Panc1 (cell line): Measurements from ENCODE around the gene ADSS1. TPM values are rescaled to one million over a fixed set of nuclear protein-coding genes. Genes with fewer than 3 reads are reported as not detected.

Source experiments
- ATAC-seq: fragments of 200-7000 bp; cut with Tn5 transposase; 2 replicates; pipeline ENCODE4 v1.9.1; 2020; ENCODE audit warnings: mild to moderate bottlenecking, moderate library complexity
- BruUV-seq: library from RNA; stranded (reverse); fragments of 400-500 nt; replicated peaks from 2 replicates; lab custom pipeline; 2021; lab: Mats Ljungman, UMichigan
- CTCF ChIA-PET: fragments of 300-600 bp; sonication (Branson Sonifier 250); formaldehyde crosslinking; loops from one replicate; lab custom pipeline; 2022; ENCODE audit warnings: antibody characterized with exemption; lab: Charles Lee
- POLR2A ChIA-PET: fragments of 300-600 bp; sonication (Branson Sonifier 250); formaldehyde crosslinking; loops from one replicate; lab custom pipeline; 2022; ENCODE audit warnings: antibody characterized with exemption; lab: Charles Lee
- DNase-seq: peaks from one replicate; pipeline ENCODE4 v3.0.0-alpha.2; 2010; ENCODE audit warnings: low read depth, low spot score
- H3K27ac ChIP-seq: 2 replicates; pipeline ENCODE4 v1.5.1; 2011; ENCODE audit warnings: mild to moderate bottlenecking, low read length, inconsistent platforms
- H3K27me3 ChIP-seq: fragments of 200-500 bp; sonication (Bioruptor generic); 2 replicates; pipeline ENCODE4 v1.6.0; 2014; ENCODE audit warnings: low read length, inconsistent platforms; ENCODE audit not compliant: control insufficient read depth, insufficient read depth
- H3K36me3 ChIP-seq: fragments of 200-500 bp; sonication (Bioruptor generic); 2 replicates; pipeline ENCODE4 v1.5.1; 2014; ENCODE audit warnings: inconsistent platforms, mild to moderate bottlenecking, low read length, moderate library complexity; ENCODE audit not compliant: control insufficient read depth, insufficient read depth
- H3K4me1 ChIP-seq: 2 replicates; pipeline ENCODE4 v1.5.1; 2011; ENCODE audit warnings: inconsistent platforms, mild to moderate bottlenecking, low read length, moderate library complexity; ENCODE audit not compliant: control insufficient read depth, insufficient read depth
- H3K4me3 ChIP-seq, 2 experiments: 2 replicates each; pipeline ENCODE4 v1.5.1; 2011 to 2012; ENCODE audit warnings: low read depth in 2 of 2, low read length in 2 of 2, mild to moderate bottlenecking in 2 of 2, inconsistent platforms in 1 of 2, moderate library complexity in 1 of 2
- H3K9me3 ChIP-seq: fragments of 200-500 bp; sonication (Bioruptor generic); 2 replicates; pipeline ENCODE4 v1.5.1; 2014; ENCODE audit warnings: low read depth, mild to moderate bottlenecking, inconsistent platforms, low read length, moderate library complexity; ENCODE audit not compliant: control insufficient read depth, insufficient read depth
- POLR2AphosphoS5 ChIP-seq: IDR thresholded peaks from 2 replicates; pipeline ENCODE4 v1.6.1; 2012; ENCODE audit warnings: mild to moderate bottlenecking, low read depth, low read length, moderate library complexity
- REST ChIP-seq, 2 experiments: IDR thresholded peaks; 2 replicates each; pipeline ENCODE4 v1.6.1; 2011 to 2012; ENCODE audit warnings: low read depth in 2 of 2, control low read depth in 1 of 2, low read length in 1 of 2, mild to moderate bottlenecking in 1 of 2, moderate library complexity in 1 of 2; ENCODE audit not compliant: insufficient read depth in 1 of 2
- SIN3A ChIP-seq: IDR thresholded peaks from 2 replicates; pipeline ENCODE4 v1.6.1; 2012; ENCODE audit warnings: low read depth, mild to moderate bottlenecking, low read length, moderate library complexity, borderline replicate concordance; ENCODE audit not compliant: insufficient read depth
- TCF7L2 ChIP-seq: IDR thresholded peaks from 2 replicates; pipeline ENCODE4 v1.6.1; 2011; ENCODE audit warnings: mild to moderate bottlenecking, low read depth, low read length, inconsistent platforms
- in situ Hi-C: cut with HindIII; loops from 2 replicates; pipeline ENCODE4 v1.10.0; 2016; ENCODE audit warnings: low sequenced_read_pairs, low pct_unique_long_range_greater_than_20kb
- intact Hi-C: fragments of 100-400 bp; cut with micrococcal nuclease; formaldehyde crosslinking; loops from one replicate; pipeline ENCODE4 v1.10.0; 2022; ENCODE audit not compliant: unreplicated experiment
- total RNA-seq: library from RNA; stranded (reverse); gene quantifications from one replicate; pipeline ENCODE4 v1.2.1, GENCODE V29; 2021; ENCODE audit not compliant: unreplicated experiment
- TF ChIP-seq, protein P1 (sequence below): fragments of 450-650 bp; IDR thresholded peaks from 2 replicates; pipeline ENCODE4 v1.5.1; 2017; ENCODE audit warnings: mild to moderate bottlenecking

ADSS1 gene
- total RNA-seq, 1 experiment from 2014 or later: 9.4 TPM

DNA sequence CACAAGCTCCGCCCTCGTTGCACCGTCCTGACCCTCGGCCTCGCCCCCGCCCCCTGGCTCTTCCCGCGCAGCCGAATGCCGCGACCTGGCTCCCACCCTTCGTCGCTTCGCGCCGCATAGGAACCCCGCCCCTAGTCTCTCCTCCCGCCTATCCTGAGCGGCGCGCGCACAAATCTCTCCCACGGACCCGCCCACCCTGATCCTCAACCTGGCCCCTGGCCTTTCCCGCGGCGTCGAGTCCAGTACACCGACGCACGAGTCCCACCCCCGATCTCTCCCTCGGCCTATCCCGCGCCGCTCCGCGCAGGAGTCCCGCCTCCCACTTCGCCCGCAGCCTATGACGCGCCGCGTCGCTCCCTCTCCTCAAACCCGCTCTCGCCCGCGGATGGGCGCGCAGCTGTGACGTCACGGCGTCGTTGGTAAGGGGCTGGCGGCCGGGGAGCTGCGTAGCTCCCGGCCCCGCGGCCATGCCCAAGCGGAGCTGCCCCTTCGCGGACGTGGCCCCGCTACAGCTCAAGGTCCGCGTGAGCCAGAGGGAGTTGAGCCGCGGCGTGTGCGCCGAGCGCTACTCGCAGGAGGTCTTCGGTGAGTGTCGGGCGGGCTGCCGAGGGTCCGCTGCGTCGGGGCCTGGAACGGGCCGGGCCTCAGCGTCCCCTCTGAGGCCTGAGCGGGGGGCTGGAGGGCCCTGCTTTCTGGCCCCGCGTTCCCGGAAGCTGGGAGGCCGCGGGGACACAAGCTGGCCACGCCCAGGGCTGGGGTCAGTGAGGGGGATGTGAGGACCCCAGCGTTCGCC lies 28.9 kb downstream of the ADSS1 start, which contains the start of gene SIVA1:
TSS of gene SIVA1 (plus strand) at position 413 of the 793 bp plus-strand sequence. CDS start at position 468, 55 bp downstream.
- intact Hi-C loops (no loop called here), in situ Hi-C loops (no loop called here)
- peak within 1 kb of the TSS; percentile 76 to 88 for H3K4me3 ChIP-seq
- TF ChIP-seq SIN3A: 0 out of 2 replicates have a peak, but pooled peaks have one; percentile 52
- TF ChIP-seq POLR2AphosphoS5: no peak; the same call in 1 of the 2 replicates
- ChIA-PET CTCF (interaction anchor here (0.5 to 1.4 kb wide), 5 partner anchors 15 to 339 kb away, joined by 3 to 5 read pairs (median 4); no protein-coding TSS in a partner anchor), POLR2A (interaction anchor here (0.6 to 0.8 kb wide), 3 partner anchors 48 to 922 kb away, joined by 3 to 7 read pairs (median 3); partner anchors contain the start of gene ZBTB42)
- no peaks in the 10 kb centered on the region for H3K27me3 ChIP-seq
- peak; percentile 93 for DNase-seq
- H3K27ac ChIP-seq: peak within 1 kb of the TSS; percentile 83
- peaks cover 17% of the 10 kb centered on the region for H3K4me1 ChIP-seq
- BruUV-seq: no TSS peak
- peak; percentile 96 for ATAC-seq
- H3K9me3 ChIP-seq: no peaks in the 10 kb centered on the region
- H3K36me3 ChIP-seq: peaks cover 3% of the 10 kb centered on the region; the same call in 1 of the 2 replicates

DNA sequence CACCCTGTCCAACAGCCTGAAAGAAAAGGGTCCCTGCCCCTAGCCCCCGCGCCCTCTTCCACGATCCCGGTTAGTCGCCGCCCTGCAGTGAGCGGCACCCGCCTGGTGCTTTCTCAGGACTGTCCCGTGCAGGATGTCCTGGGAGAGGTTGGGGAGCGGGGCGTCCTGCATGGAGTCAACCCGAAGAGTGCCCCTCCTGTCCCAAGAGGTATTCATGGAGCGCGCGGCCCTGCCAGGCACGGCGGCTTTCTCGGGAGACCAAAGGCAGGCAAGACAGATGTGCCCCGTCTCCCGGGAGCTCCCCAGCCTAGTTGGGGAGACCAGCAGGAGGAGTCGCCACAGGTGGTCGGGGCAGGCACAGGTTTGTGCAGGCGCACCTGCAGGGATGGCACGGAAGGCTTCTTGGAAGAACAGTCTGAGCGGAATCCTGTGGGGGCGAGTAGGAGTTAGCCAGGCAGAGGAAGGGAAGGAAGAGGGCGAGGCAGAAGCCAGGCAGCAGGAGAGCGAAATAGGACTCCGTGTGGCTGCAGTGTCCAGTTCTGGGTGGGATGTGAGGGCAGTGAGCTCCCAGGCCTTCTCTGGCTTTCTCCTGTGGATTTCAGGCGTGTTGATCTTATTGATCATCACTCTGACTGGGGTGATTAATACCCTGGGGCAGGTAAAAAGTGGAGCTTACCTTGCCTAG lies 29.6 kb downstream of the ADSS1 start:
- H3K27ac ChIP-seq: peak overlapping the region; percentile 80
- ChIA-PET POLR2A (no interaction called here), CTCF (interaction anchor here (0.6 to 1.4 kb wide), 3 partner anchors 15 to 338 kb away, joined by 3 to 5 read pairs (median 3); no protein-coding TSS in a partner anchor)
- in situ Hi-C loops (no loop called here), intact Hi-C loops (no loop called here)
- no peaks in the 10 kb centered on the region for H3K9me3 ChIP-seq
- H3K36me3 ChIP-seq: peaks cover 3% of the 10 kb centered on the region; the same call in 1 of the 2 replicates
- BruUV-seq: no TSS peak
- H3K4me3 ChIP-seq: peak overlapping the region; percentile 73 to 88
- ATAC-seq: no peak
- DNase-seq: no peak
- no peaks in the 10 kb centered on the region for H3K27me3 ChIP-seq
- no peak for TF ChIP-seq SIN3A
- TF ChIP-seq REST (IDR thresholded peaks at IDR 0.05; ENCODE audit: insufficient read depth in 1 of 2, low read depth in 2 of 2, low read length in 1 of 2): no peak
- no peak for TF ChIP-seq TCF7L2
- TF ChIP-seq, protein P1, sequence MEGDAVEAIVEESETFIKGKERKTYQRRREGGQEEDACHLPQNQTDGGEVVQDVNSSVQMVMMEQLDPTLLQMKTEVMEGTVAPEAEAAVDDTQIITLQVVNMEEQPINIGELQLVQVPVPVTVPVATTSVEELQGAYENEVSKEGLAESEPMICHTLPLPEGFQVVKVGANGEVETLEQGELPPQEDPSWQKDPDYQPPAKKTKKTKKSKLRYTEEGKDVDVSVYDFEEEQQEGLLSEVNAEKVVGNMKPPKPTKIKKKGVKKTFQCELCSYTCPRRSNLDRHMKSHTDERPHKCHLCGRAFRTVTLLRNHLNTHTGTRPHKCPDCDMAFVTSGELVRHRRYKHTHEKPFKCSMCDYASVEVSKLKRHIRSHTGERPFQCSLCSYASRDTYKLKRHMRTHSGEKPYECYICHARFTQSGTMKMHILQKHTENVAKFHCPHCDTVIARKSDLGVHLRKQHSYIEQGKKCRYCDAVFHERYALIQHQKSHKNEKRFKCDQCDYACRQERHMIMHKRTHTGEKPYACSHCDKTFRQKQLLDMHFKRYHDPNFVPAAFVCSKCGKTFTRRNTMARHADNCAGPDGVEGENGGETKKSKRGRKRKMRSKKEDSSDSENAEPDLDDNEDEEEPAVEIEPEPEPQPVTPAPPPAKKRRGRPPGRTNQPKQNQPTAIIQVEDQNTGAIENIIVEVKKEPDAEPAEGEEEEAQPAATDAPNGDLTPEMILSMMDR: no peak
- no peak for TF ChIP-seq POLR2AphosphoS5
- H3K4me1 ChIP-seq: peaks cover 17% of the 10 kb centered on the region
